GM10847 (cell line): ENCODE results near the gene ZNF750.

Experiments used
- POLR2A ChIP-seq: IDR thresholded peaks from 2 replicates; pipeline ENCODE4 v1.6.1; 2011; ENCODE audit not compliant: insufficient read length; ENCODE audit errors: extremely low read depth

Gene ZNF750

DNA sequence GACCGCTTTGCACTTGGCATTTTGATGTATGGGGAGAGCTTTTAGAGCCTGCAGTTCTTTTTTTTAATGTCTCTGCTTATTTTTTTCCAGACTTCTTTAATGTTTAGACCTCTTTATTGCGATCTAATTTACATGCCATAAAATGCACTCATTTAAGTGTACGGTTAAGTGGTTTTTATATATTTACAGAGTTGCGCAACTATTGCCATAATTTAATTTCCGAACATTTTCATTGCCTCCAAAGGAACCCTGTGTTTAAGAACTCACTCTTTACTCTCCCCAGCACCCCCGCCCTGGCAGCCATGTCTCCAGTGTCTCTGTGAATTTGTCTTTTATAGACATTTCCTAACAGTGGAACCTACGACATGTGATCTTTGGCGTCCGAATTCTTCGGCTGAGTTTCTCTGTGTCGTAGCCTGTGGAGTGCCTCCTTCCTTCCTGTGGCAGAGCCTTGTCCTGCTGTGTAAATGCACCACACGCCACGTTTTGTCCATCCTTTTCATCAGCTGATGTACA, 24.0 kb downstream of the ZNF750 start:
- no peak for TF ChIP-seq POLR2A

DNA sequence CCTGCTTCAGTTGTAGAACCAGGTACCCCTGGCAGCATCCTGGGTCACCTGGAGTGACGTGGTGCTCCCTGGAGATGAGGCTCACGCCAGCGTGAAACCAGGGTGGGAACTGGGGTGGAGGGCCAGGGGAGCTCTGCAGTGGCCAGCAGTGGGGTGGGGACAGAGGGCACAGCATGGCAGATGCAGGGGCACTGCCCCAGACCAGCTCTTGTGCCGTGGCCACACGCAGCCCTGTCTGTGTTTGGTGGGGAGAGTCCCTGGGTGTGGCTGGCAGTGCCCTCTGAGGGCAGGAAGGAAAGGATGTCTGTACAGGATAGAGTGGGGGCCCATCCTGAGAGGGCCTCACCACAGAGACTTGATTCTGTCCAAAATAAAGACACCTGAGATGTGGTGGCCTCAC, 24.5 kb downstream of the ZNF750 start:
- TF ChIP-seq POLR2A = no peak

DNA sequence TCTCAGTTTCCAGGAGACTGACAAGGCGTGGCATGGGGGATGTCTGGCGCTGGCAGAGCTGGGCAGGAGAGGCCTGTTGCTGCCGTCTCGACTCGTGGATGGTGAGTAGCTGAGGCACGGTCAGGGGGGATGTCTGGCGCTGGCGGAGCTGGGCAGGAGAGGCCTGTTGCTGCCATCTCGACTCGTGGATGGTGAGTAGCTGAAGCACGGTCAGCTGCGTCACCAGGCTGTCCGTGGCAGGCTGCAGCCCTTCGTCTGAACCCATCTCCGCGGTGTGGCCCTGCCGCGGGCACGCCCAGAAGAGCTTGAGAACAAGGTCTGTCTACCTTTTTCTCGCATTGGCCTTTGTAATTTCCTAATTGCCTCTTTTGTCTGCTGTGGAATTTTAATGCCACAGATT, 25.0 kb downstream of the ZNF750 start:
- TF ChIP-seq POLR2A = no peak

DNA sequence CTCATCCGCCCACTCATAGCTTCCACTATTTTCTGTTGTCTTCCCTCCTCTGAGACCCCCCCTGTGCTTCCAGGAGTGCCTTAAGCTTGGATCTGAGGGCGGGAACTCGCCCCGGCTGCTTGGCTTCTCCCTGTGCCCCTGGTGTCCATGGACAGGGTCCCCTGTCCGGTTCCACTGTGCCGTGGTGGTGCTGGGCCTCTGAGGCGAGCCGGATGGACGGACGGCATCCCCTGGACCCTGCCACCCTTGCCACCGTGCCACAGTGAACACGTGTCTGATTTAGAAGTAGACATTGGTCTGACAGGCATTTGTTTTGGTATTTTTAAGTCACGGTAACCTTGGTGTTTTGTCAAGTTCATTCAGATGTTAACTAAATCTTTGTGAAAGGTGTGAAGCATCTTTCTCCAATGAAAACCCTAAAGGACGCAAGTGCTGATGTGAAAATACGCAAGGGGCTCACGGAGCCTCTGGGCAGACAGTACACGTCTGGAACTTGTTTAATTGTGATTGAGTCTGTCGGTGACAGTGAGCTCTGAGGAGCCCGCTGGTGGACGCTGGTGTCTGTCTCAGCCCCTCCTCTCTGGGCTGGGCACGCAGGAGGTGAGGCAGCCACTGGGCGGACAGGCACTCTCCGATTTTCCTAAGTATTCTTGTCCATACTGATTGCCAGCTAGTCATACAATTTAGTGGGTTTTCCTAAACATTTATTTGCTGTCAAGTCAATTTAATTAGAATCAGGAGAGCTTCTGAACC, 26.3 kb downstream of the ZNF750 start:
- TF ChIP-seq POLR2A = no peak

DNA sequence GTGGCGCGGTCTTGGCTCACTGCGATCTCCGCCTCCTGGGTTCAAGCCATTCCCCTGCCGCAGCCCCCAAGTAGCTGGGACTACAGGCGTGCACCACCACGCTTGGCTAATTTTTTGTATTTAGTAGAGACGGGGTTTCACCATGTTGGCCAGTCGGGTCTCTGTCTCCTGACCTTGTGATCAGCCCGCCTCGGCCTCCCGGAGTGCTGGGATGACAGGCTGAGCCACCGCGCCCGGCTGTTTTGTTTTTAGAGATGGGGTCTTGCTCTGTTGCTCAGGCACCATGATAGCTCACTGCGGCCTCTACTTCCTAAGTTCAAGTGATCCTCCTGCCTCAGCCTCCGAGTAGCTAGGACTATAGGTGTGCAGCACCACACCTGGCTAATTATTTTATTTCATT, 27.2 kb downstream of the ZNF750 start:
- no peak for TF ChIP-seq POLR2A

DNA sequence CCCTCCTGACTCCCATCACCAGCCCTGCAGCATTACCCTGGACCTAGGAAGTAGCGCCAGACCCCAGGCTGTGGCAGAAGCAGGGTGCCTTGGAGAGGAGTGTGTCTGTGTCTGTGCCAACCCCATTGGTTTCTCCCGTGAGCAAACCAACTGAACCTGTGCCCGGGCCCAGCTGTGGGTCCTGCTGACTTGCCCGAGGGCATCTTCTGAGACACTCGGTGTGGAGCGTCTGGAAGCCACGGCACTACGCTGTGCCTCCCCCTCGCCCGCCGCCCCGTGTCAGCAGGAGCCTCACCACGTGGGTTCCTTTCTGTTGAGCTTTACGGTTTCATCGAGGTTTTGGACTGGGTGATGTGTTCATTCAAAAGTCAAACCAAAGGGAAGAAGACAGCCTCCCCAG, 27.8 kb downstream of the ZNF750 start:
- TF ChIP-seq POLR2A = no peak

DNA sequence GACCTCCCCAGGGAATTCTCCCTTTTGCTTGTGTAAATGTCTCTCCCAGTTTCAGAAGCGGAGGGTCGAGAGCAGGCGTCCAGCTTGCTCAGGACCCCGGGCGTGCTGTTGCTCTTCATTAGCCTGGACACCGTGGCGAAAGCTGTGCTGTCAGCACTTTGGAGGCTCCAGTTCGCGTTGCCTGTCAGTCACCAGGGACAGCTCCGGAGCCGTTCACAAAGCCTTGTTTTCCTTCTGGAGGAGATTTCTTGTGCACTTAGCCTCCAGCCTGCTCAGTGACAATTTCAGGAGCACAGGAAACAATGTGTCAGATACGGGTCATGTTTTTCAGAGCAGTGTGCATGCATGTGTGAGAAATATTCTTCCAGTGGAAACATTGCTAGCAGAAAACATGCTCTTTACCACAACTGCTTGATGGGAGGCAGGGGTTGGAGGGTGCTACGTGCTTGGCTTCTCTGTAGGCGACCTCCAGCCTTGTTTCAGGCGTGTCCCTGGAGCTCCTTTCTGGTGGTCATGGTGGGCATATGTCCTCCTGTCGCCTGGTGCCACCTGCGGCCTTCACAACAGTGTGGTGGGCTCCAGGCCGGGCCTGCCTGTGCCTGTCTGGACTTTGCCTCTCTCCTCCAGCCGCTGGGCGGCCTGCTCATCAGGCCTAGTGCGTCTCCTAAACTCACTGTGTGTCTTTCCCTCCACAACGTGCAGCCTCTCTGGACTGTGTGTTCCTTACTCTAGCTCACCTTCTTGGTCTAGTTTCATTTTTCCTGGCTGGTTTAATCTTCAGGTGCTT, 29.0 kb downstream of the ZNF750 start:
- TF ChIP-seq POLR2A = no peak

DNA sequence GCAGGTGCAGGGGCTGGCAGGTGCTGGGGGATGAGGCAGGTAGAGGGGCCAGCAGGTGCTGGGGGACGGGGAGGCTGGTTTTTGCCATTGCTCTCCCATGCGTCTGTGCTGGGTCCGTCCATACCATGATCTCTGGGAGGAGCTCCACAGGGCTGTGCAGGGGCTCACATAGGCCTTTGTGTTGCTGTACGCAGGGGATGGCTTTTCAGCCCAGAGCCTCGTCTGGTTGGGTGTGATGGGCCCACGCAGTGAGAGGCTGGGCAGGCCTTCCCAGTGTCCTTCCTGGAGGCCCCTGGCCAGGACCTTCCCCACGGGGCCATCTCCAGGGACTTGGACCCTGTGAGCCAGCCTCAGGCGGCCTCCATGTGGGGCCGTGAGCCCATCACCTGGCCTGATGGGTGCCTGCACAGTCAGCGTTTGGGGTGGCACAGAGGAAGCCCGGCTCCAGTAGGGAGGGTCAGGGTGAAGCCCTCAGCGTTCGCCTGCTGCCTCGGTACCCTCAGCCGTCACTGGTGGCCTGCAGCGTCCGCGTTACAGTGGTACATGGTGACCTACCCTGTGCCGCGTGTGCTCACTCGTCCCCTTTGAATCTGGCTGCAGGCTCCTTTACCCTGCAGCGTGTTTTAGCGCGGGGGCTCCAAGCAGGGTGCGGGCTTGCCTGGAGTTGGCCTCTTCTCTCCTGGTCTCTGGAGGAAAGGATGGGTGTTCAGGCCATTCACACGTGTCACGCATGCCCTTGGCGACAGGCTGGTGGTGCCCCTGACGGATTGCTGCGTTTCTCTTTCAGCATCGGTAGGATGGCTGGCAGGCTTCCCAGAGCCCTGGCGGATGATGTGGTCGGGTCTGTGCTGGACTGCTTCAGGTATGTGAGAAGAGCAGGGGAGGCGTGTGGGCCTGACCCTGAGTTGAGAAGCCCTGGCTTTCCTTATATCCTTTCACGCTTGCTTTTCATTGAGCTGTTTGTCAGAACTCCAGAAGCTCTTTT, 30.6 kb downstream of the ZNF750 start:
- no peak for TF ChIP-seq POLR2A

DNA sequence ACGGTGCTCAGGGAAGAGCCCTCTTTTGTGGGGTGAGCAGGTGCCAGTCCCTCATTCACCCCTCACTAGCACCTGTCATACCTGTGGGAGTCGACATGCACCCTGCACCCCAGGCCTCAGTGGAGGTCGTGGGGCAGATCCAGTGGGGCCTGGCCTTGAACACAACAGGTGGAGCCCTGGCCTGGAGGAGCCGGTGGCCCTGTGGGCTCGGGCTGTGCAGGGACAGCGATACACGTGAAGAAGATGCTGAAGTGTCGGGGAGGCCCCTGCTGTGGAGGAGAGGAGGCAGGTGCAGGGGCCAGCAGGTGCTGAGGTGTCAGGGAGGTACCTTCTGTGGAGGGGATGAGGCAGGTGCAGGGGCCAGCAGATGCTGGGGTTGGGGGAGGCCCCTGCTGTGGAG, 31.8 kb downstream of the ZNF750 start:
- TF ChIP-seq POLR2A = no peak

DNA sequence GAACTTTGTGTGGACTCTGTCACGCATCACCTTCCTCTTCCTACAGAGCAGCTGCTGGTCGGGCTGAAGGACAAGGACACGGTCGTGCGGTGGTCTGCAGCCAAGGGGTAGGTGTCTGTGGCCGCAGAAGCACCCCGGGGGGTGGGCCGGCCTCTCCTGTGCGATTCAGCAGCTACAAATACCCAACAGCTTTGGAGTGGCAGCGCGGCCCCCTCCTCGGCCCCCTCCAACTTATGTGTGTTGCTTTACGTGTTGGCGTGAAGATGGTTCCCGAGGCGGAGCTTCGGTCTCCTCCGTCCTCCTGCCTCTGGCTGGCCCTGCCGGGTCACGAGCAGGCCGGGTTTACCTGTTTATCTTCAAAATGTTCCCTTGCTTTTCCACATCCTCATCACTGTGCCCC, 32.3 kb downstream of the ZNF750 start:
- no peak for TF ChIP-seq POLR2A

DNA sequence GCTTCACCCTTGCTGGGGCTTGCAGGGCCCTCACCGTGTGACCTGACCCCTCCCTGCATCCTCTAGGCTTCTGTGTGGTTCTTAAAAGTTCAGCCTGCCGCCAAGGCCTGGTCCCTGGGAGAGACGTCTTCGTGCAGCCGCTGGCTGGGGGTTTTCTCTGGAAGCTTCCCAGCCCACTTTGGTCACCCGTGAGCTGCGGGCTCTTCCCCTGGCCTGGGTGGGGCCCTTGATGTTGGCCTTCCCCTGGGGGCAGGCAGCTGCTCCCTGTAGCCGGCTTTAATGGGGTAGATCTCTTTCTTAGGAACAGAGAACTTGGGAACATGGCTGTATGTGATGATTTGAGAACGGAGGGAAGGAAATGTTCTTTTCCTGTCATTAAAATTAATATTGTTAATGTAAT, 32.7 kb downstream of the ZNF750 start:
- no peak for TF ChIP-seq POLR2A

DNA sequence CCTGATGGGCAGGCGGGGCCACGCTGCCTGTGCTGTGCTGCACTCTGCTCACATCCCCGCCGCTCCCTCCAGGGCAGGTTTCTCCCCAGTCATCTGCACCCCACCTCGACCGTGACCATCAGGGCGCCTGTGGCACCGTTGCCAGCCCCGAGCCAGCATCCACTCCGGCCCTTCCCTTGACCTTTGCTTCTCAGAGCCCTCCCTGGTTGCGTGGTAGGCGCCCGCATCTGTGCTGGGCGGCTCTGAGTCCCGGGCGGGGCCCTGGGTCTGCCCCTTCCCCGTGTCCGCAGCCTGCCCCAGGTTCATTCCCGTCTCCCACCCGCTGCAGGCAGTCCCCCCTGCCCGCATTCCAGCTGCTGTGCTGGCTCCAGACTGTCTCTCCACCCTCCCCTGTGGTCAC, 33.2 kb downstream of the ZNF750 start:
- no peak for TF ChIP-seq POLR2A

DNA sequence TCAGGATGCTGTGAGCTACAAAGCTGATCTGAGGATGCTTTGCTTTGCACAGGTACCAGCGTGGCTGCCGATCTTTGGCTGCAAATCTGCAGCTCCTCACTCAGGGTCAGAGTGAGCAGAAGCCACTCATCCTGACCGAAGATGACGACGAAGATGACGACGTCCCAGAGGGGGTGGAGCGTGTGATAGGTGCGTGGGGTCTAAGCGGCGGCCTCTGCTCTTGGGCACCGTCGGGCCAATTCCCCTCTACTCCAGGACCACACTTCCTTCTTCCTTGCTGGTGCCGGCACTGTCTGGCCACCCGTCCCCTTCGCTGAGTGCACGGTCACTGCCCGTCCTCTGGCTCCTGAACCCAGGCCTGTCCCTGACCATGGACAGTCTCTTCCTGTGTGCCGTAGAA, 34.0 kb downstream of the ZNF750 start:
- no peak for TF ChIP-seq POLR2A

DNA sequence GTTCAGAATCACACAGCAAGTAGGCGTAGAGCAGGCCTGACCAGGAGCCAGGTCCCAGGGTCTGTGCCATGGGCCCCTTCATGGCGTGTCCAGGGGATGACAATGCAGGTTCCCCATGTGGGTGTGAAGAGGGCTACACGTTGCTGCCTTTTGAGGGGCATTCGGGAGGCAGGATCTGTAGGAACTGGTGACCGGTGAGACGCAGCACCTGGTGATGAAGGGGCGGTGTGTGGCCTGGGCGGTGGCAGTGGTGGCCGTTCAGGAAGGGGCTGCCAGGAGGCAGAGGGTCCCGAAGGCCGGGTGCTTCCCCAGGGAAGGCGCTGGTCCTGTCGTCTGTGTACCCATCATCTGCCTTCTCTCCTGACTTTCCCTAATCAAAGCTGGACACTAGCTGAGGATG, 34.6 kb downstream of the ZNF750 start:
- TF ChIP-seq POLR2A = no peak
